C4-2B (cell line): ENCODE results near the gene PRKCH.

ENCODE experiments used
- CTCF ChIP-seq: fragments of 450-650 bp; conservative IDR thresholded peaks from 2 replicates; pipeline ENCODE4 v1.5.1; 2017; ENCODE audit warnings: mild to moderate bottlenecking
- ZFX ChIP-seq: fragments of 450-650 bp; IDR thresholded peaks from 2 replicates; pipeline ENCODE4 v1.6.1; 2017

GRCh38 chr14:61535458-61535857, 214.1 kb downstream of the PRKCH start:
- TF ChIP-seq CTCF: no peak
- no peak for TF ChIP-seq ZFX
